HEK293 (cell line): Measurements from ENCODE around the gene IGF1R.

Experiments used
- CTCF ChIA-PET: fragments of 350-600 bp; formaldehyde crosslinking; extraction: SDS; loops from one replicate; lab custom pipeline; 2021; ENCODE audit warnings: antibody characterized with exemption; lab: Yijun Ruan, JAX
- POLR2A ChIA-PET: fragments of 300-600 bp; formaldehyde crosslinking; extraction: SDS; loops from one replicate; lab custom pipeline; 2020; ENCODE audit warnings: antibody characterized with exemption, inconsistent platforms; lab: Yijun Ruan, JAX
- H3K27ac ChIP-seq: fragments of 200-500 bp; sonication (Bioruptor generic); 2 replicates; pipeline ENCODE4 v1.5.1; 2014; ENCODE audit warnings: low read depth, low read length, control low read depth, inconsistent platforms; ENCODE audit errors: extremely low read depth
- H3K36me3 ChIP-seq, 2 experiments: fragments of 200-500 bp in 1 of 2; sonication (Bioruptor generic) in 1 of 2; 1 replicate in 1 of 2; 2 replicates in 1 of 2; pipeline ENCODE4 v1.5.1; 2014 to 2017; ENCODE audit warnings: inconsistent platforms in 2 of 2, low read length in 2 of 2; ENCODE audit not compliant: control insufficient read depth in 2 of 2, insufficient read depth in 1 of 2
- H3K4me1 ChIP-seq: fragments of 200-500 bp; sonication (Bioruptor generic); 2 replicates; pipeline ENCODE4 v1.5.1; 2014; ENCODE audit warnings: mild to moderate bottlenecking, low read length, inconsistent platforms; ENCODE audit not compliant: control insufficient read depth, insufficient read depth
- H3K4me3 ChIP-seq: 2 replicates; pipeline ENCODE4 v1.5.1; 2011; ENCODE audit warnings: low read depth, mild to moderate bottlenecking, control low read depth, low read length, moderate library complexity
- H3K9me3 ChIP-seq: fragments of 200-500 bp; sonication (Bioruptor generic); 2 replicates; pipeline ENCODE4 v1.5.1; 2014; ENCODE audit warnings: low read depth, low read length, inconsistent platforms; ENCODE audit not compliant: control insufficient read depth, insufficient read depth
- EGR2 ChIP-seq: fragments of 450-650 bp; formaldehyde crosslinking; IDR thresholded peaks from 2 replicates; pipeline ENCODE4 v1.5.1; 2016; ENCODE audit warnings: low read depth, missing biosample characterization, missing genetic modification characterization
- KLF7 ChIP-seq: fragments of 450-650 bp; formaldehyde crosslinking; IDR thresholded peaks from 2 replicates; pipeline ENCODE4 v1.5.1; 2016; ENCODE audit warnings: missing biosample characterization, missing genetic modification characterization, borderline replicate concordance
- OVOL3 ChIP-seq: fragments of 450-650 bp; formaldehyde crosslinking; IDR thresholded peaks from 2 replicates; pipeline ENCODE4 v1.5.1; 2016; ENCODE audit warnings: missing biosample characterization, missing genetic modification characterization
- SALL2 ChIP-seq: fragments of 450-650 bp; formaldehyde crosslinking; IDR thresholded peaks from 2 replicates; pipeline ENCODE4 v1.5.0; 2017; ENCODE audit warnings: missing biosample characterization, mild to moderate bottlenecking, missing genetic modification characterization, borderline replicate concordance
- ZNF155 ChIP-seq: fragments of 450-650 bp; formaldehyde crosslinking; IDR thresholded peaks from 2 replicates; pipeline ENCODE4 v1.5.1; 2016; ENCODE audit warnings: missing biosample characterization, missing genetic modification characterization
- ZNF19 ChIP-seq: fragments of 450-650 bp; formaldehyde crosslinking; IDR thresholded peaks from 2 replicates; pipeline ENCODE4; 2016; ENCODE audit warnings: missing biosample characterization, missing genetic modification characterization, low read depth
- ZNF221 ChIP-seq: fragments of 450-650 bp; formaldehyde crosslinking; IDR thresholded peaks from 2 replicates; pipeline ENCODE4 v1.5.1; 2017; ENCODE audit warnings: missing biosample characterization, missing genetic modification characterization, borderline replicate concordance
- ZNF433 ChIP-seq: fragments of 450-650 bp; formaldehyde crosslinking; IDR thresholded peaks from 2 replicates; pipeline ENCODE4 v1.5.1; 2016; ENCODE audit warnings: missing biosample characterization, missing genetic modification characterization, low read depth
- ZNF501 ChIP-seq: fragments of 450-650 bp; formaldehyde crosslinking; IDR thresholded peaks from 2 replicates; pipeline ENCODE4 v1.5.1; 2016; ENCODE audit warnings: missing biosample characterization, missing genetic modification characterization
- ZNF544 ChIP-seq: fragments of 450-650 bp; formaldehyde crosslinking; IDR thresholded peaks from 2 replicates; pipeline ENCODE4 v1.5.0; 2017; ENCODE audit warnings: missing biosample characterization, missing genetic modification characterization
- ZNF555 ChIP-seq: fragments of 450-650 bp; formaldehyde crosslinking; conservative IDR thresholded peaks from 2 replicates; pipeline ENCODE4 v1.5.1; 2017; ENCODE audit warnings: missing biosample characterization, mild to moderate bottlenecking, missing genetic modification characterization, inconsistent platforms
- ZNF571 ChIP-seq: fragments of 450-650 bp; formaldehyde crosslinking; IDR thresholded peaks from 2 replicates; pipeline ENCODE4 v1.5.0; 2017; ENCODE audit warnings: missing biosample characterization, missing genetic modification characterization
- TF ChIP-seq, protein P1 (sequence below): fragments of 450-650 bp; formaldehyde crosslinking; IDR thresholded peaks from 2 replicates; pipeline ENCODE4 v1.5.1; 2017; ENCODE audit warnings: missing biosample characterization, mild to moderate bottlenecking, missing genetic modification characterization, moderate library complexity
- TF ChIP-seq, protein P2 (sequence below): fragments of 450-650 bp; formaldehyde crosslinking; IDR thresholded peaks from 2 replicates; pipeline ENCODE4 v1.5.1; 2016; ENCODE audit warnings: missing biosample characterization, missing genetic modification characterization
- TF ChIP-seq, protein P3 (sequence below): fragments of 450-650 bp; formaldehyde crosslinking; IDR thresholded peaks from 2 replicates; pipeline ENCODE4 v1.5.1; 2016; ENCODE audit warnings: missing biosample characterization, missing genetic modification characterization
- TF ChIP-seq, protein P4 (sequence below): fragments of 450-650 bp; formaldehyde crosslinking; IDR thresholded peaks from 2 replicates; pipeline ENCODE4 v1.5.1; 2016; ENCODE audit warnings: missing biosample characterization, missing genetic modification characterization
- TF ChIP-seq, protein P5 (sequence below): fragments of 450-650 bp; formaldehyde crosslinking; IDR thresholded peaks from 2 replicates; pipeline ENCODE4 v1.5.1; 2017; ENCODE audit warnings: missing biosample characterization, missing genetic modification characterization

IGF1R gene

DNA sequence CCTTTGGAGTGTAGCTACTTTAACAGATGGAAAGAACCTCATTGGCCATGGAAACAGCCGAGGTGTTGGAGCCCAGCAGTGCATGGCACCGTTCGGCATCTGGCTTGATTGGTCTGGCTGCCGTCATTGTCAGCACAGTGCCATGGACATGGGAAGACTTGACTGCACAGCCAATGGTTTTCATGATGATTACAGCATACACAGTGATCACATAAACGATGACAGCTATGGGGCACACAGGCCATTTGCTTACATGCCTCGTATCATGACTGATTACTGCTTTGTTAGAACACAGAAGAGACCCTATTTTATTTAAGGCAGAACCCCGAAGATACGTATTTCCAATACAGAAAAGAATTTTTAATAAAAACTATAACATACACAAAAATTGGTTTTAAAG lies 315.1 kb downstream of the IGF1R start:
- H3K4me3 ChIP-seq = no peak overlapping the region
- no peak for TF ChIP-seq ZNF555 (tag by site-specific recombination)
- no peak for TF ChIP-seq SALL2 (tag by site-specific recombination)
- TF ChIP-seq, protein P1, sequence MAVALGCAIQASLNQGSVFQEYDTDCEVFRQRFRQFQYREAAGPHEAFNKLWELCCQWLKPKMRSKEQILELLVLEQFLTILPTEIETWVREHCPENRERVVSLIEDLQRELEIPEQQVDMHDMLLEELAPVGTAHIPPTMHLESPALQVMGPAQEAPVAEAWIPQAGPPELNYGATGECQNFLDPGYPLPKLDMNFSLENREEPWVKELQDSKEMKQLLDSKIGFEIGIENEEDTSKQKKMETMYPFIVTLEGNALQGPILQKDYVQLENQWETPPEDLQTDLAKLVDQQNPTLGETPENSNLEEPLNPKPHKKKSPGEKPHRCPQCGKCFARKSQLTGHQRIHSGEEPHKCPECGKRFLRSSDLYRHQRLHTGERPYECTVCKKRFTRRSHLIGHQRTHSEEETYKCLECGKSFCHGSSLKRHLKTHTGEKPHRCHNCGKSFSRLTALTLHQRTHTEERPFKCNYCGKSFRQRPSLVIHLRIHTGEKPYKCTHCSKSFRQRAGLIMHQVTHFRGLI (tag by site-specific recombination) = no peak
- no peak for TF ChIP-seq KLF7 (tag by site-specific recombination)
- no peak for TF ChIP-seq OVOL3 (tag by site-specific recombination)
- TF ChIP-seq, protein P2, sequence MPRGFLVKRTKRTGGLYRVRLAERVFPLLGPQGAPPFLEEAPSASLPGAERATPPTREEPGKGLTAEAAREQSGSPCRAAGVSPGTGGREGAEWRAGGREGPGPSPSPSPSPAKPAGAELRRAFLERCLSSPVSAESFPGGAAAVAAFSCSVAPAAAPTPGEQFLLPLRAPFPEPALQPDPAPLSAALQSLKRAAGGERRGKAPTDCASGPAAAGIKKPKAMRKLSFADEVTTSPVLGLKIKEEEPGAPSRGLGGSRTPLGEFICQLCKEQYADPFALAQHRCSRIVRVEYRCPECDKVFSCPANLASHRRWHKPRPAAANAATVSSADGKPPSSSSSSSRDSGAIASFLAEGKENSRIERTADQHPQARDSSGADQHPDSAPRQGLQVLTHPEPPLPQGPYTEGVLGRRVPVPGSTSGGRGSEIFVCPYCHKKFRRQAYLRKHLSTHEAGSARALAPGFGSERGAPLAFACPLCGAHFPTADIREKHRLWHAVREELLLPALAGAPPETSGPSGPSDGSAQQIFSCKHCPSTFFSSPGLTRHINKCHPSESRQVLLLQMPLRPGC (tag by site-specific recombination) = no peak
- TF ChIP-seq, protein P3, sequence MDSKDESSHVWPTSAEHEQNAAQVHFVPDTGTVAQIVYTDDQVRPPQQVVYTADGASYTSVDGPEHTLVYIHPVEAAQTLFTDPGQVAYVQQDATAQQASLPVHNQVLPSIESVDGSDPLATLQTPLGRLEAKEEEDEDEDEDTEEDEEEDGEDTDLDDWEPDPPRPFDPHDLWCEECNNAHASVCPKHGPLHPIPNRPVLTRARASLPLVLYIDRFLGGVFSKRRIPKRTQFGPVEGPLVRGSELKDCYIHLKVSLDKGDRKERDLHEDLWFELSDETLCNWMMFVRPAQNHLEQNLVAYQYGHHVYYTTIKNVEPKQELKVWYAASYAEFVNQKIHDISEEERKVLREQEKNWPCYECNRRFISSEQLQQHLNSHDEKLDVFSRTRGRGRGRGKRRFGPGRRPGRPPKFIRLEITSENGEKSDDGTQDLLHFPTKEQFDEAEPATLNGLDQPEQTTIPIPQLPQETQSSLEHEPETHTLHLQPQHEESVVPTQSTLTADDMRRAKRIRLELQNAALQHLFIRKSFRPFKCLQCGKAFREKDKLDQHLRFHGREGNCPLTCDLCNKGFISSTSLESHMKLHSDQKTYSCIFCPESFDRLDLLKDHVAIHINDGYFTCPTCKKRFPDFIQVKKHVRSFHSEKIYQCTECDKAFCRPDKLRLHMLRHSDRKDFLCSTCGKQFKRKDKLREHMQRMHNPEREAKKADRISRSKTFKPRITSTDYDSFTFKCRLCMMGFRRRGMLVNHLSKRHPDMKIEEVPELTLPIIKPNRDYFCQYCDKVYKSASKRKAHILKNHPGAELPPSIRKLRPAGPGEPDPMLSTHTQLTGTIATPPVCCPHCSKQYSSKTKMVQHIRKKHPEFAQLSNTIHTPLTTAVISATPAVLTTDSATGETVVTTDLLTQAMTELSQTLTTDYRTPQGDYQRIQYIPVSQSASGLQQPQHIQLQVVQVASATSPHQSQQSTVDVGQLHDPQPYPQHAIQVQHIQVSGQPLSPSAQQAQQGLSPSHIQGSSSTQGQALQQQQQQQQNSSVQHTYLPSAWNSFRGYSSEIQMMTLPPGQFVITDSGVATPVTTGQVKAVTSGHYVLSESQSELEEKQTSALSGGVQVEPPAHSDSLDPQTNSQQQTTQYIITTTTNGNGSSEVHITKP = no peak
- no peak for TF ChIP-seq ZNF155
- TF ChIP-seq ZNF221 = no peak
- TF ChIP-seq, protein P4, sequence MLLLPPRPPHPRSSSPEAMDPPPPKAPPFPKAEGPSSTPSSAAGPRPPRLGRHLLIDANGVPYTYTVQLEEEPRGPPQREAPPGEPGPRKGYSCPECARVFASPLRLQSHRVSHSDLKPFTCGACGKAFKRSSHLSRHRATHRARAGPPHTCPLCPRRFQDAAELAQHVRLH (tag by site-specific recombination) = no peak
- no peak for TF ChIP-seq ZNF19 (tag by site-specific recombination)
- TF ChIP-seq ZNF433 (tag by site-specific recombination) = no peak
- TF ChIP-seq, protein P5, sequence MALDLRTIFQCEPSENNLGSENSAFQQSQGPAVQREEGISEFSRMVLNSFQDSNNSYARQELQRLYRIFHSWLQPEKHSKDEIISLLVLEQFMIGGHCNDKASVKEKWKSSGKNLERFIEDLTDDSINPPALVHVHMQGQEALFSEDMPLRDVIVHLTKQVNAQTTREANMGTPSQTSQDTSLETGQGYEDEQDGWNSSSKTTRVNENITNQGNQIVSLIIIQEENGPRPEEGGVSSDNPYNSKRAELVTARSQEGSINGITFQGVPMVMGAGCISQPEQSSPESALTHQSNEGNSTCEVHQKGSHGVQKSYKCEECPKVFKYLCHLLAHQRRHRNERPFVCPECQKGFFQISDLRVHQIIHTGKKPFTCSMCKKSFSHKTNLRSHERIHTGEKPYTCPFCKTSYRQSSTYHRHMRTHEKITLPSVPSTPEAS (tag by site-specific recombination) = no peak
- no peak for TF ChIP-seq ZNF501 (tag by site-specific recombination)
- no peak for TF ChIP-seq ZNF544 (tag by site-specific recombination)
- TF ChIP-seq EGR2 (tag by site-specific recombination) = no peak
- no peak for TF ChIP-seq ZNF571 (tag by site-specific recombination)
- POLR2A ChIA-PET = no interaction called here
- no peaks in the 10 kb centered on the region for H3K4me1 ChIP-seq
- H3K36me3 ChIP-seq = peaks cover 8 to 47% of the 10 kb centered on the region in 2 experiments; a peak in 2 of 3 replicates
- no peaks in the 10 kb centered on the region for H3K9me3 ChIP-seq
- CTCF ChIA-PET = no interaction called here
- no peak overlapping the region for H3K27ac ChIP-seq
